ES-I3 (cell line): ENCODE results near the gene NTM.

Experiments used
- H3K36me3 ChIP-seq: 2 replicates; pipeline ENCODE4 v1.6.1; 2013; ENCODE audit warnings: mild to moderate bottlenecking, low read length, control low read depth, moderate library complexity; ENCODE audit not compliant: insufficient read depth
- H3K4me1 ChIP-seq: 2 replicates; pipeline ENCODE4 v1.6.1; 2013; ENCODE audit warnings: mild to moderate bottlenecking, control low read depth, low read length; ENCODE audit not compliant: insufficient read depth
- H3K9ac ChIP-seq: 2 replicates; pipeline ENCODE4 v1.6.1; 2013; ENCODE audit warnings: low read depth, mild to moderate bottlenecking, low read length, moderate library complexity
- H3K9me3 ChIP-seq: 2 replicates; pipeline ENCODE4 v1.6.1; 2013; ENCODE audit warnings: mild to moderate bottlenecking, low read length, moderate library complexity; ENCODE audit not compliant: control insufficient read depth, insufficient read depth

The NTM gene

DNA sequence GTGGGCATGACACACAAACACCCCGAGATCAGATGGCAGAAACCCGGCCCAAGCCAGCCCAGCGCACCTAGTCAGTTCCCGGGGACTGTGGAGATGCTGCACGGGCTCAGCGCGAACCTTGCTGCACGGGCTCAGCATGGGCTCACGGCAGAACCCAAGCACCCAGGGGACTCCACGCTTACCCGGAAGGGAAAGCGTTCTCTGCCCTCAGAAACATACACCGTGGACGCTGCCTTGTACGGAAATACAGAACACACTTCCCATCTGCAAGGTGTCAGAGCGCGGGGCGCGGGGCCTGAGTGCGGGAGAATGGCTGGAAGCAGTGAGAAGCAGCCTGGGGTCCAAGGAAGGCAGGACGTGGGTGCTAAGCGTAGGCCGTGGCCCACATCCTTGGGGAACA is 319.9 kb downstream of the NTM start:
- Histone ChIP-seq H3K36me3 (no peaks in the 10 kb centered on the region), H3K9ac (no peak overlapping the region), H3K9me3 (no peaks in the 10 kb centered on the region), H3K4me1 (no peaks in the 10 kb centered on the region)

DNA sequence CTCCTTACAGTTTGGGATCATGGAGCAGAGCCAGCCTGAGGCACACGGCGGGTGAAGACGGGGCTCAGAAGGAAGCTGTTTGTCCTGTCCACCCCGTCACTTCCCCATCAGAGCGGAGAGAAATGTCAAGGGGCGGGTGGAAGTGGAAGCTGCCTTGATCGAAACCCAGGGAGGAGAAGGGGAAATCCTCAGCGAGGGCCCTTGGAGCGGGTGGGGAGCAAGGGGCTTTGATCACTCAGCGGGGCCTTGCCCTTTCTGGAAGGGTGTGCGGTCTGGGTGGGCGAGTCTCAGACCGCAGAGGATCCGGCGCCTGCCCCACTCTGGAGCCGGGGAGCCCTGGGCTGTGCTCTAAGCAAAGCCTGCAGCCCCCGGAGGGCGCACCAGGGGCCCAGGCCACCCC is 320.4 kb downstream of the NTM start:
- Histone ChIP-seq H3K36me3 (no peaks in the 10 kb centered on the region), H3K4me1 (no peaks in the 10 kb centered on the region), H3K9me3 (no peaks in the 10 kb centered on the region), H3K9ac (no peak overlapping the region)

DNA sequence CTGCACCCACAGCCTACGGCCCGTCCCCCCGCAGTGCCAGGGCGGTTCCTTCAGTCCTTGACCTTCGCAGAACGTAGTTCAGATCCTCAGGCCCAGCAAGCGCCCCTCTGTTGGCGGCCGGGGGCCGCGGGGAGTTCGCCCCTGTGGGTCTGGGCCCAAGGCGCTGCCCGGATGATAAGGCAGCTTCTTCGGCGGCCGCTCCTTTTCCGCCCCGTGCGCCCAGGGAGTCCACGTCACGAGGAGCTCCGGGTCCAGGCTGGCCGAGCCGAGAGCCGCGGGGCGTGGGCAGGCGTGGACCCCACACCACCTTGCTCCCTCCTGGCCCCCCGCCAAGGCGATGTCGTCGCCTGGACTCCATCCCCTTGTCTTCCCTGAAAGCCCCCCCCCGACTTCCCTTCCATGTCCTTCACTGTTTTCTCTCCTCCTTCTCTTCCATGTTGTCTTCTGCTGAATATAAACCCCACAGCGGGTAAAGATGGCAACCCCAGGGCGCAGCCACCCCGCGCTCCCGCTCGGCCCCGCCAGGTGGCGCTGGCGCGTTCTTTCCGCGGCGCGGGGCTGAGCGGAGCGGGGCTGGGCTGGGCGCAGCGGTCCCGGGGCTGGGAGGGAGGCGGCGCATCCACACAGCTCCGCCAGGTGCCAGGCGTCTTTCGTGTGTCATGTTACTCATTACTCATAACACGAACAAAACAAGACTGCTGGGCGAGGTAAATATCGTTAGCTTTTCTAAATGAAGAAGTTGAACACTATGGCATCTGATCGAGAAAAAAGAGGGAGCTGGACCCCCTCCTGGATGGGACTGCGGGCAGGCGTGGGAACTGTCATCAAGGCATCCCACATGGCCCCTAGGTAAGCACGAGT is 321.0 kb downstream of the NTM start:
- H3K9ac ChIP-seq = peak overlapping the region; percentile 15; the same call in 1 of the 2 replicates
- H3K36me3 ChIP-seq = no peaks in the 10 kb centered on the region
- no peaks in the 10 kb centered on the region for H3K9me3 ChIP-seq
- H3K4me1 ChIP-seq = no peaks in the 10 kb centered on the region

DNA sequence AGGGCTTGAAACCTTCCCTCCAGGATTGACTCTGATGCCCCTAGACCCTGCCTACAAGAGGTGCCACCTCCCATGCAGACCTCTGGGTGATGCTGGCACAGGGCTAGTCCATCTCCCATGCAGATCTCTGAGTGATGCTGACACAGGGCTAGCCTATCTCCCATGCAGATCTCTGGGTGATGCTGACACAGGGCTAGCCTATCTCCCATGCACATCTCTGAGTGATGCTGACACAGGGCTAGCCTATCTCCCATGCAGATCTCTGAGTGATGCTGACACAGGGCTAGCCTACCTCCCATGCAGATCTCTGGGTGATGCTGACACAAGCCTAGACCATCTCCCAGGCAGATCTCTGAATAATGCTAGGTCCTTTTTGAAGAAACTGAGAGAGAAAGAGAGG is 321.7 kb downstream of the NTM start:
- H3K36me3 ChIP-seq = no peaks in the 10 kb centered on the region
- H3K4me1 ChIP-seq = no peaks in the 10 kb centered on the region
- no peak overlapping the region; the same call in 1 of the 2 replicates for H3K9ac ChIP-seq
- no peaks in the 10 kb centered on the region for H3K9me3 ChIP-seq

DNA sequence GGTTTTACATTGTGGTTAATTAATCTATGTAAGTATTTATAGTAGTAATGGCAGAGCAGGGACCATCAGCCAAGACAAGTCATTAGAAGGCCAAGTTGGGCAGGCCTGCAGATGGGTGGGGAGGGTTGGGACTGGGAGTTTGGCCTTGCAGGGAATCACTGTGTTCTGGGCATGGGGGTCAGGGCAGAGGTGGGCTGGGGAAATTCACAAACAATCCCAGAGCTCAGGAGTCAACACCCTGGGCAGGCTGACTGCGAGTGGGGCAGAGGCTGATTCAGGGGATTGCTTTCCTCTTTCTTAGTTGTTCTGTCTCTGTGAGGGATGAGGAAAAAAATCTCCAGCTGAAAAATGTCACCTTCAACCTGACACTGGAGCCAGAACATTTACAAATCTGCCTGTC is 322.5 kb downstream of the NTM start:
- no peaks in the 10 kb centered on the region for H3K9me3 ChIP-seq
- H3K4me1 ChIP-seq = no peaks in the 10 kb centered on the region
- no peak overlapping the region for H3K9ac ChIP-seq

DNA sequence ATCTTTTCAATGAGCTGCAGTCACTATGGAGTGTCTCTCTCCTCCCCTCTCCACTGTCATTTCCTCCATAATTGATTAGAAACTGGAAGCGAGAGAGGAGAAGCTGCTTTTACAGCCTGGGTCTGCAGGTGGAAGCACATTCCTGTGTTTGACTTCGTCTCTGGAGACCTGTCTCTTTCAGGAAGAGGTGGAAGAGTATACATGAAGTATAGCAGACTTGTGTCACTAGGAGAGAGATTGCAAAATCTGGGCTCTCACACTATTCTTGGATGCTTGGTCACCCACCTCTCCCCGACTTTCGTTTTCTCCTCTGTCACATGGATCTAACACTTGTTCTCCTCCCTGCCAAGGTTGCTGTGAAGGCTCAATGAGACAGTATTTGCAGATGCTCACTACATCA is 323.3 kb downstream of the NTM start:
- Histone ChIP-seq H3K9ac (no peak overlapping the region), H3K36me3 (no peaks in the 10 kb centered on the region), H3K9me3 (no peaks in the 10 kb centered on the region), H3K4me1 (no peaks in the 10 kb centered on the region)

More for the DNA sequence above, 322.5 kb downstream of the NTM start:
- H3K36me3 ChIP-seq = no peaks in the 10 kb centered on the region

DNA sequence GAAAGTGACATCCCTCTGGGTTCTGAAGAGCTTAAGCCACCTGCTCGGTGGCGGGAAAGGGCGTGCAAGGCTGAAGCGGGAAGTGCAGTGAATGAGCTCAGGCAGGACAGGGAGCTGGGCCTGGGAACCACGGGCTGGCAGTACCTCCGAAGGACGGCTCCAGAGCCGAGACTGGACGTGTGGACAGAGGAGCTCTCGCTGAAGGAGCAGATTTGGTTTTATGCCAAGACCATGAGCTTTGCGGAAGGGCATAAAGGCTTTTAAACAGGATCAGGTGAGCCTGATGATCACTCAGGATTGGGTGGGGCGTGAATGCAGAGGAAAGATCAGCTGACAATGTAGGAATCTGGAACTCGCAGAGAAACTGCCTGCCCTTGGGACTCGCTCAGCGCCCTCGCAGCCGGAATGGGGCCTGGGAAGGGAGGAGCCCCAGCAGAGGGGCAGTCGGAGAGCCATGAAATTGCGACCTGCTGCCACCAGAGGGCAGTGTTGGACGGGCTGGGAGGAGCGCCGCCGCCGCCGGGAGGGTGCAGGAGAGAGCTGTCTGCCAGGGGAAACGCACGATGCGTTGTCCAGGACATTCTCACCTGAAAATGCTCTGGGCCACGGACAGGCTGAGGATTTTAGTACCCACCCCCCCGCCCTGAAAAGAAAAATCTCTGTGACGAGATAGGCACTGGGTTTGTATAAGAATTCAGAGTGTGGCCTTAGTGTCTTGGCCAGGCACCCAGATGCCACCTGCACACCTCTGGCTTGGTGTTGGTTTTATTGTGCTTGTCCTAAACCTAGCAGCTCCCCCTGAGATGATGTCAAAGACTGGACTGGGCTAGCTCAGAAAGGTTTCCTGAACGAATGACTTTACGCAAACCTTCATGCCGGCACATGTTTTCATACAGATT is 324.4 kb downstream of the NTM start:
- Histone ChIP-seq H3K36me3 (no peaks in the 10 kb centered on the region), H3K9me3 (no peaks in the 10 kb centered on the region), H3K9ac (no peak overlapping the region), H3K4me1 (no peaks in the 10 kb centered on the region)

DNA sequence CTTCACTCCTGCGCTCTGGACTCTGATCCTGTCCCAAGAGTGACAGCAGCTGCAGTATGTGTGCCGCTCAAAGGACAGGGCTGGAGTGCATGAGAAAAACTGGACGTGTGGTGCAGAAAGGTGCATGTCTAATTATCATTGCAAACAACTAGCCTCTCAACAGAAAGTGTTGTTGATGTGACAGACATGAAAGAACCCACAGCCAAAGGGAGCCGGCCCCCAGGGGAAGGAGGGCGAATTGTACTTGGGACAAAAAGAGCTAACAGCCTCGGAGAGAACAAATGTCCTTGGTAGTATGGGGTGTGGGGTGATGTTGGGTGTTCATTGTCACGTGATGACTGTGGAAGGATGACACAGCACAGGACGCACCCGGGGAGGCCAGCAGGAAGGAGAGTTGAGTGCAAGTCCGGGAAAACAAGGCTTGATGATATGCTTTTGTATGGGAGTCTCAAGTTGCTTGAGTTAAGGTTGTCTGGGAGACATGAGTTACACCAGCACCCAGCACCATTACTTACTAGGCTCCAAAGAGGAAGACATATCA is 325.5 kb downstream of the NTM start:
- no peak overlapping the region for H3K9ac ChIP-seq

DNA sequence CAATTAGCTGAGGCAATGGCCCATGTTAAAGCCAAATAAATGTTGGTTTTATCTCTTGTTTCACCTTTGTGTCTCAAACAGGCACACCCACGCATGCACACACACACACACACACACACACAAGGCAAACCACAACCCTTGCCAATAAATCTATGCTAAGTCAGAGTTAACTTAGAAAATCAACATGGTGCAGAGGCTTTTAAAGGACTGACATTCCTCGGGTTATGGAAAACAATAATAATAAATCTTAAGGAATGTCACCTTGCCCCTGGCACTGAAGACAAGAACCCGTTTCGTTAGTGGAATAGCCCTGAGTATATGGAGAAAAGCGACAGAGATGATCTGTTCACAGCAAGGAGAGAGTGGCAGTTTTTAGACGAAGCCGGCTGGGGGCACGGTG is 326.3 kb downstream of the NTM start:
- H3K36me3 ChIP-seq = no peaks in the 10 kb centered on the region
- H3K9ac ChIP-seq = no peak overlapping the region
- no peaks in the 10 kb centered on the region for H3K9me3 ChIP-seq
- H3K4me1 ChIP-seq = no peaks in the 10 kb centered on the region

More for the DNA sequence above, 325.5 kb downstream of the NTM start:
- no peaks in the 10 kb centered on the region for H3K4me1 ChIP-seq
- no peaks in the 10 kb centered on the region for H3K9me3 ChIP-seq
- H3K36me3 ChIP-seq = no peaks in the 10 kb centered on the region

DNA sequence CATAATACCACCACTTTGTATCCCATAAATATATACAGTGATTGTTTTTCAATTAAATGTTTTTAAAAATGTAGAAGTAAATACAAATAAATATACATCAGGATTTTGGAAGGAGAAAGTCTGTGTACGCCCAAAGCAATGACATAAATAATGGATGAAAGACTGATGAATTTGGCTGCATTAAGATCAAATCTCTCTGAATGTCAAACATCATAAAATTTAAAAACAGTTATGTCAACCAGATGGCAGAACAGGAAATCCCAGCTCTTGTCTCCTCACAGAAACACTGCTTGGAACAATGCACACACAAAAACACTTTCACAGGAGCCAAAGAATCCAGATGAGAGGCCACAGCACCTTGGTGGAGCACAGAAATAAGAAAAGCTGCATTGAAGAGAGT is 332.9 kb downstream of the NTM start:
- Histone ChIP-seq H3K9ac (no peak overlapping the region), H3K36me3 (no peaks in the 10 kb centered on the region), H3K4me1 (no peaks in the 10 kb centered on the region), H3K9me3 (no peaks in the 10 kb centered on the region)

DNA sequence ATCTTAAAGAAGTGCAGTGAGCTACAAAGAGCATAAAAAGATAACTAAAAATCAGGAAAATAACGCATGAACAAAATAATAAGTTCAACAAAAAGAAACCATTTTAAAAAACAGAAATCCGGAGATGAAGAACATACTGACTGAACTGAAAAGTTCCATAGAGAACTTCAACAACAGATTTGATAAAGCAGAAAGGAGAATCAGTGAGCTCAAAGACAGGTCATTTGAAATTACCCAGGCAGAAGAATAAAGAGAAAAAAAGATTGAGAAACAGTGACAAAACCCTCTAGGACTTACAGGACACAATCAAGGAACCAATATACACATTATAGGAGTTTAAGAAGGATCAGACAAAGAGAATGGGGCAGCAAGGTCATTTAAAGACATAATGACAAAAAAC is 334.3 kb downstream of the NTM start:
- no peak overlapping the region for H3K9ac ChIP-seq
- no peaks in the 10 kb centered on the region for H3K9me3 ChIP-seq
- H3K36me3 ChIP-seq = no peaks in the 10 kb centered on the region
- H3K4me1 ChIP-seq = no peaks in the 10 kb centered on the region

DNA sequence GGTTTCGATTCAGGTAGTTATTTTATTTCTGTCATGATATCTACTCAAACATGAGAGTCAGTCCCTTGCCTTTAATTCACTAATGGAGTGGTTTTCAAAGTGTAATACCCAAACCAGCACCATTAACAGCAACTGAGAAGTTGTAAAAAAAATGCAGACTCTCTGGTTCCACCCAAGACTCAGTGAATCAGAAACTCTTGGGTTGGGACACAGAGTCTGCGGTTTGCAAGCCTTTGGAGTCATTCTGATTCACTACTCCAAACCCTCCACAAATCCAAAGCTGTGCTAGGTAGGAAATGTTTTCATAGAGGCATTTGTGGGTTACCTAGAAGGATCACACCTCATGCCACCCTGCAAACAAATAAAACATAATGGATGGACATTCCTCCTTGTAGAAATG is 340.1 kb downstream of the NTM start:
- H3K36me3 ChIP-seq = no peaks in the 10 kb centered on the region
- H3K4me1 ChIP-seq = no peaks in the 10 kb centered on the region
- no peak overlapping the region for H3K9ac ChIP-seq

DNA sequence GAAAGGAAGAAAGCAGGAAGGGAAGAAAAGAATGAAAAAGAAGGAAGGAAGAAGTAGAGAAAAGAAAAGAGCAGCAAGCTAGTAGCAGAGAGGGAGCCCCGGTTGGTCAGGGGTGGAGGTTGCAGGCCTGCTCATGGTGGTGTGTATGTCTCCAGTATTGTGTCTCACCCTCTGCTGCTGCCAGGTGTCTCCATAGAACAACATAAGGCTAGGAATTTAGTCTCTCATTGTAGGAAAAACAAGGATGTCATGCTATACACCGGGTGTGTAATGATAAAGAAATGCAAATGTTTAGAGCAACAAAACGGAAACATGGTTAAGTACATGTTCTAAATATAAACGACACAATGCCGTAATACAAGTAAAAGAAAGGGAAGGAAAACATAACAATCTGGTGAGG is 342.5 kb downstream of the NTM start:
- Histone ChIP-seq H3K4me1 (no peaks in the 10 kb centered on the region), H3K9me3 (no peaks in the 10 kb centered on the region), H3K36me3 (no peaks in the 10 kb centered on the region), H3K9ac (no peak overlapping the region)

More for the DNA sequence above, 340.1 kb downstream of the NTM start:
- H3K9me3 ChIP-seq = no peaks in the 10 kb centered on the region

DNA sequence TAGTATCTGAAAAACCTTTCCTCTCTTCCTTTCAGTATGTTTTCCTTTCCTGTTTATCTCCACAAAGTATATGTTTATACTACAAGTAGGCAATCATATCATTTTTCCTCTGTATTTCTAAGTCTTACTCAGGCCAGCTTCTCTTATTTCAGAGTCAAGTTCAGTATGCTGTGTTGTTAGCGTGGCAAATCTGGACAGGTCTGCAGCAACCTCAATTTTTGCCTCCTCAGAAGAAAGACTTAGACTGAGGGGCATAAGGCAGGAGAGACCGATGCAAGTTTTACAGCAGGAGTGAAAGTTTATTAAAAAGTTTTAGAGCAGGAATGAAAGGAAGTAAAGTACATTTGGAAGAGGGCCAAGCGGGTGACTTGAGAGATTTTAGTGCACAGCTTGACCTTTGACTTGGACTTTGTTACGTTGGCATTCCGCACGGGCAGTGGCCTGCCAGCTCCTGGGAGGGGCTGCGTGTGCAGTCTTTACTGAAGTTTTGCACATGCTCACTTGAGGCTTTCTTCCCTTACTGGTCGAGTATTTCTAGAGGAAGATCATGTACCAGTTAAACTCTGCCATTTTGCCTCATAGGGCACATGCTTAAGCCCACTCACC is 343.2 kb downstream of the NTM start:
- Histone ChIP-seq H3K36me3 (no peaks in the 10 kb centered on the region), H3K9me3 (no peaks in the 10 kb centered on the region), H3K9ac (no peak overlapping the region), H3K4me1 (no peaks in the 10 kb centered on the region)
